Measurements from ENCODE around the gene RBM25. TPM values are rescaled to one million over a fixed set of nuclear protein-coding genes. Genes with fewer than 3 reads are reported as not detected.
A peak's percentile ranks its signal among the peaks of the same experiment; 100 is the strongest.

Gene RBM25
- total and polyA plus RNA-seq, 2 experiments from 2014 or later: 17.7 to 52.9 TPM

GRCh38 chr14:73149753-73150152 lies 91.4 kb downstream of the RBM25 start:
- no peaks in the 10 kb centered on the region for H3K9me3 ChIP-seq (ENCODE audit: low read depth)
- no peak for TF ChIP-seq EZH2 (IDR thresholded peaks at IDR 0.05; ENCODE audit: insufficient read depth, poor library complexity, severe bottlenecking)
- no peak for TF ChIP-seq EZH2phosphoT487 (IDR thresholded peaks at IDR 0.05; ENCODE audit: insufficient read depth, low read depth)
- H3K79me2 ChIP-seq (ENCODE audit: insufficient read depth): peaks cover 61% of the 10 kb centered on the region
- H3K9me2 ChIP-seq (ENCODE audit: insufficient read depth): no peaks in the 10 kb centered on the region
- no peak overlapping the region for H2AFZ ChIP-seq
- no peaks in the 10 kb centered on the region for H3K27me3 ChIP-seq (replicated peaks; ENCODE audit: insufficient read depth)
- H3K27ac ChIP-seq: no peak overlapping the region
- WGBS, 2 experiments (ENCODE audit: low coverage in 1 of 2, low lambda C conversion rate in 2 of 2, missing lambda C conversion rate in 2 of 2): 97 to 100% methylated on average over 2 of the region's 2 CpGs
- no peak for DNase-seq
- peaks cover 33% of the 10 kb centered on the region for H3K4me1 ChIP-seq (ENCODE audit: insufficient read depth)
- peaks cover 6% of the 10 kb centered on the region; the same call in 1 of the 2 replicates for H4K20me1 ChIP-seq (ENCODE audit: insufficient read depth)
- H3K36me3 ChIP-seq (ENCODE audit: low read depth): peaks cover 13% of the 10 kb centered on the region; the same call in 1 of the 2 replicates
- H3K4me2 ChIP-seq (ENCODE audit: unreplicated experiment): no peak overlapping the region
- in situ Hi-C loops (cut with MboI): no loop called here
- no peak overlapping the region for H3K4me3 ChIP-seq
- no peak overlapping the region for H3K9ac ChIP-seq
- peaks cover 27% of the 10 kb centered on the region for H3F3A ChIP-seq (ENCODE audit: insufficient read depth)

- Histone ChIP-seq H3K9ac (no peak overlapping the region), H4K20me1 (ENCODE audit: insufficient read depth) (peaks cover under 1% of the 10 kb centered on the region; the same call in 1 of the 2 replicates), H3K9me3 (ENCODE audit: low read depth) (no peaks in the 10 kb centered on the region), H3K79me2 (ENCODE audit: insufficient read depth) (peaks cover 39% of the 10 kb centered on the region), H3F3A (ENCODE audit: insufficient read depth) (peaks cover 6% of the 10 kb centered on the region), H3K9me2 (ENCODE audit: insufficient read depth) (no peaks in the 10 kb centered on the region), H3K4me1 (ENCODE audit: insufficient read depth) (peaks cover 14% of the 10 kb centered on the region), H3K4me2 (ENCODE audit: unreplicated experiment) (no peak overlapping the region), H2AFZ (no peak overlapping the region), H3K27ac (peak overlapping the region; percentile 35; the same call in 1 of the 2 replicates), H3K4me3 (no peak overlapping the region), H3K27me3 (replicated peaks; ENCODE audit: insufficient read depth) (no peaks in the 10 kb centered on the region), H3K36me3 (ENCODE audit: low read depth) (peaks cover 10% of the 10 kb centered on the region; the same call in 1 of the 2 replicates)
- TF ChIP-seq EZH2phosphoT487 (IDR thresholded peaks at IDR 0.05; ENCODE audit: insufficient read depth, low read depth) (no peak), EZH2 (IDR thresholded peaks at IDR 0.05; ENCODE audit: insufficient read depth, poor library complexity, severe bottlenecking) (no peak)
- in situ Hi-C loops (cut with MboI): no loop called here
- DNase-seq: peak; percentile 83
These were observed 94.9 kb downstream of the RBM25 start for GRCh38 chr14:73153272-73153671.

- in situ Hi-C loops (cut with MboI): no loop called here
- Histone ChIP-seq H3K9me3 (ENCODE audit: low read depth) (no peaks in the 10 kb centered on the region), H3K4me1 (ENCODE audit: insufficient read depth) (no peaks in the 10 kb centered on the region), H3K9me2 (ENCODE audit: insufficient read depth) (no peaks in the 10 kb centered on the region), H3K4me3 (no peak overlapping the region), H3K4me2 (ENCODE audit: unreplicated experiment) (no peak overlapping the region), H3F3A (ENCODE audit: insufficient read depth) (no peaks in the 10 kb centered on the region), H4K20me1 (ENCODE audit: insufficient read depth) (no peaks in the 10 kb centered on the region), H3K36me3 (ENCODE audit: low read depth) (peaks cover 16% of the 10 kb centered on the region; the same call in 1 of the 2 replicates), H3K27ac (no peak overlapping the region), H3K27me3 (replicated peaks; ENCODE audit: insufficient read depth) (no peaks in the 10 kb centered on the region), H3K9ac (no peak overlapping the region), H3K79me2 (ENCODE audit: insufficient read depth) (peaks cover 28% of the 10 kb centered on the region), H2AFZ (no peak overlapping the region)
- no peak for DNase-seq
- 94 to 95% methylated on average over 9 to 11 of the region's 11 CpGs for WGBS, 2 experiments (ENCODE audit: low coverage in 1 of 2, low lambda C conversion rate in 2 of 2, missing lambda C conversion rate in 2 of 2)
- TF ChIP-seq EZH2 (IDR thresholded peaks at IDR 0.05; ENCODE audit: insufficient read depth, poor library complexity, severe bottlenecking): no peak
- TF ChIP-seq EZH2phosphoT487 (IDR thresholded peaks at IDR 0.05; ENCODE audit: insufficient read depth, low read depth): no peak
These were observed 103.9 kb downstream of the RBM25 start for GRCh38 chr14:73162251-73162650.

- DNase-seq: no peak
- no peak overlapping the region for H3K27ac ChIP-seq
- H2AFZ ChIP-seq: no peak overlapping the region
- TF ChIP-seq EZH2 (IDR thresholded peaks at IDR 0.05; ENCODE audit: insufficient read depth, poor library complexity, severe bottlenecking): no peak
- no peak for TF ChIP-seq EZH2phosphoT487 (IDR thresholded peaks at IDR 0.05; ENCODE audit: insufficient read depth, low read depth)
- peaks cover 15% of the 10 kb centered on the region; the same call in 1 of the 2 replicates for H3K36me3 ChIP-seq (ENCODE audit: low read depth)
- no peaks in the 10 kb centered on the region for H3K9me2 ChIP-seq (ENCODE audit: insufficient read depth)
- no peaks in the 10 kb centered on the region for H3K9me3 ChIP-seq (ENCODE audit: low read depth)
- WGBS, 2 experiments (ENCODE audit: low coverage in 1 of 2, low lambda C conversion rate in 2 of 2, missing lambda C conversion rate in 2 of 2): 90 to 91% methylated on average over 1 of the region's 1 CpG
- in situ Hi-C loops (cut with MboI): no loop called here
- H4K20me1 ChIP-seq (ENCODE audit: insufficient read depth): no peaks in the 10 kb centered on the region
- no peak overlapping the region for H3K9ac ChIP-seq
- no peak overlapping the region for H3K4me3 ChIP-seq
- no peaks in the 10 kb centered on the region for H3F3A ChIP-seq (ENCODE audit: insufficient read depth)
- H3K27me3 ChIP-seq (replicated peaks; ENCODE audit: insufficient read depth): no peaks in the 10 kb centered on the region
- H3K4me1 ChIP-seq (ENCODE audit: insufficient read depth): no peaks in the 10 kb centered on the region
- H3K4me2 ChIP-seq (ENCODE audit: unreplicated experiment): no peak overlapping the region
- no peaks in the 10 kb centered on the region for H3K79me2 ChIP-seq (ENCODE audit: insufficient read depth)
These were observed 108.1 kb downstream of the RBM25 start for GRCh38 chr14:73166399-73166798.

GRCh38 chr14:73167727-73168126 lies 109.4 kb downstream of the RBM25 start:
- Histone ChIP-seq H3K9me3 (ENCODE audit: low read depth) (no peaks in the 10 kb centered on the region), H3K4me3 (no peak overlapping the region), H2AFZ (no peak overlapping the region), H3K27ac (no peak overlapping the region), H3K36me3 (ENCODE audit: low read depth) (peaks cover 24% of the 10 kb centered on the region; the same call in 1 of the 2 replicates), H3K4me2 (ENCODE audit: unreplicated experiment) (no peak overlapping the region), H3K27me3 (replicated peaks; ENCODE audit: insufficient read depth) (no peaks in the 10 kb centered on the region), H3K9me2 (ENCODE audit: insufficient read depth) (no peaks in the 10 kb centered on the region), H3F3A (ENCODE audit: insufficient read depth) (no peaks in the 10 kb centered on the region), H3K4me1 (ENCODE audit: insufficient read depth) (no peaks in the 10 kb centered on the region), H3K79me2 (ENCODE audit: insufficient read depth) (no peaks in the 10 kb centered on the region), H4K20me1 (ENCODE audit: insufficient read depth) (no peaks in the 10 kb centered on the region), H3K9ac (no peak overlapping the region)
- no peak for TF ChIP-seq EZH2 (IDR thresholded peaks at IDR 0.05; ENCODE audit: insufficient read depth, poor library complexity, severe bottlenecking)
- no peak for TF ChIP-seq EZH2phosphoT487 (IDR thresholded peaks at IDR 0.05; ENCODE audit: insufficient read depth, low read depth)
- in situ Hi-C loops (cut with MboI): no loop called here
- DNase-seq: no peak
- WGBS, 2 experiments (ENCODE audit: low coverage in 1 of 2, low lambda C conversion rate in 2 of 2, missing lambda C conversion rate in 2 of 2): 81 to 85% methylated on average over 4 of the region's 4 CpGs

Data from GM23248 (cell line).